GM19463 (cell line): ENCODE data around the gene SETD2.
"Not testable (repeated sequence)": the region's sequence is repeated elsewhere in the genome, so short reads cannot be mapped to it uniquely, and the experiment has no call there.

Source experiments
- ATAC-seq: cut with Tn5 transposase; IDR thresholded peaks from one replicate; pipeline ENCODE4 v1.9.1; 2021; ENCODE audit warnings: mild to moderate bottlenecking, moderate library complexity; ENCODE audit not compliant: unreplicated experiment

Gene SETD2

DNA sequence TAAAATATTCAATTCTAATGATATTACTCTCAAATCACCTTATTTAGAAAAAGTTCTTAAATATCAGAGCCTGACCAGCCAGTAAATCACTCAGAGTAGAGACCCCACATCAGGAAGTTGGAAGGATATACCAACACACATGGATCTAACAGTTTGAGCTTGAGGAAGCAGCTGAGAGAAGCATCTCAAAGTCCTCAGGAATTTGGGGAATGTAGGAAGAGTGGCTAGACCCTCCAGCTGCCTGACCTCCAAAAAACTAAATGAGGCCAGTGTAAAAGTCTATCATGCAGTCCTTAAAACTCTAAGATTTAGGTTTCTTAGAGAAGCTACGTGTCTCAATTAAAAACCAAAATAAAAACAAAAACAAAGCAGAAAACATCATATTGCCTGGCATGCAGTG lies 55.4 kb downstream of the SETD2 start:
- ATAC-seq, result no peak

DNA sequence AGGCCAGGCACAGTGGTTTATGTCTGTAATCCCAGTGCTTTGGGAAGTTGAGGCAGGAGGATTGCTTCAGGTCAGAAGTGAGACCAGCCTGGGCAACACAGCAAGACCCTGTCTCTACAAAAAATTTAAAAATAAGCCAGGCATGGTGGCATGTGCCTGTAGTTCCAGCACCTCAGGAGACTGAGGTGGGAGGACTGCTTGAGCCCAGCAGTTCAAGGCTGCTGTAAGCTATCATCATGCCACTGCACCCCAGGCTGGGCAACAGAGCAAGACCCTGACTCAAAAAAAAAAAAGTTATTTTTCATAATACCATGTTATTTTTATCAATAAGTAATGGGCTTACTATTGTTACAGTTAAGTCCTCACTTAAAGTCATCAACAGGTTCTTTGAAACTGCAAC lies 59.7 kb downstream of the SETD2 start:
- ATAC-seq, result no peak

DNA sequence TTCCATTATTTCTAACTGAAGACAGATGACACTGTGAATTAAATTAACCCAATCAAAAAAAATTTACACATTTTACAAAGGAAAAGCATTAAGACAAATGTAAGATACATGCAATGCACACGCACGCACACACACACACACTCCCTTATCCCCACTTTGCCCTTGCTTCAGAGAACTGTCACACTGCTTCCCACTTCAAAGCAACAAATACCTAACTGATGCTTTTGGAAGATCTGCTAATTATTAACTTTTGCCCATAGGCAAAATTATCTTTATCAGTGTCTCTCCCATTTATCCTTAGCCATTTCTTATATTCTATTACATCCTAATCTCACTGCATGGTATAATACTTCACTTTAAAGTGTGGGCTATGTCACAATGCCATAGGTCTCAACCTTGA lies 60.3 kb downstream of the SETD2 start:
- no peak for ATAC-seq

DNA sequence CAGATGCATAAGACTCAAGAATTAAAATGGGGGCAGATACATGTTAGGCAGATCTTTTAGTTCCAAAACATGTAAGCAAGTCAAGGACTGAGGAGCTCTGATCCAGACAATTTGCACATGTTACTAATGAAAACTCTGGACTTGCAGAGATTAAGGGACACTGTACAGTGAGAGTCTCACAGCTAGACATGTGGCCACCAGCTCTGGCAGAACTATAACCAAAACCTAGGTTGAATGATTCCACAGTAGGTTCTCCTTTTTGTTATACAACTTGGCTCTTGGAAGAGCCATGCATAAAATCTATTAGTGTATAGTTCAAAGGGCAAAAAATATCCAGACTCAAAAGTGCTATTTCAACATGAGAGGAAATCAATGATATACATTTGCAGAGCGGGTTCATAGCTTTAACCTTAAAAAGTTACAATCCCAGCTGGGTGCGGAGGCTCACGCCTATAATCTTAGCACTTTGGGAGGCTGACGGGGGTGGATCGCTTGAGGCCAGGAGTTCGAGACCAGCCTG lies 61.8 kb downstream of the SETD2 start:
- ATAC-seq, result no peak

DNA sequence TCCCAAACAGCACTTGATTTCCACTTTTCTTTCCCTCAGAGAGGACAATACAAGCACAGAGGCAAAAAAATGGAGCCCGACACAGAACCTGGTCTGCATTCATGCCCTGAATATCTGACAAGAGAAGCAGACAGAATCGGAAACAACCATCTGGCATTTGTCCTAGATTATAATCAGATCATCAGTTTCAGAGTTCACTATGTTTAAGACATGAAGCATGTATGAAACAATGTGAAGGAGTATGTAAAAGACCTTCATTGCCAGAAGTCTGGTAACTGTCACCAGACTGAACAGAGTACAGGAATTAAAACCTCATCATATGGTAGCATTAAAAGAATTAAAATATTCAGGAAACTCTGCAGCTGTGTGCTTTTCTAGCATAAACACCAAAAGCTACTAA lies 65.0 kb downstream of the SETD2 start:
- ATAC-seq, result no peak

DNA sequence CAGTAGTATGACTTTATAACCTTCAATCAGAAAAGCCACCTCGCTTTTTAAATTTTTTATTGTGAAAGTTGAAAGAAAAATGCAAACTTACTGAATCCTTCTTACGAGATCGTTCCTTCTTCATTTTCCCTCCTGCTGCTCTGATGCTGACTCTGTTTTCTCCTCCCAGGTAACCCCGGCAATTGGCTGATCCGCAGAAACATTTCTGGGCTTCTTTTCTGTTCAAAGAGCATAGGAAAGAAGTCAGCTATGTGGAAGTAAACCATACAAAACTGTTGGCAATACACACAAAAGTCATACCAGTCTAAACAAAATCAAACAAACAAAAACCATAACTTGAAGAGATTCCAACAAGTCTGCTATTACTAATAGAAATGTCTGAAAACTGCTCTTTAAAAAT lies 66.0 kb downstream of the SETD2 start:
- no peak for ATAC-seq

DNA sequence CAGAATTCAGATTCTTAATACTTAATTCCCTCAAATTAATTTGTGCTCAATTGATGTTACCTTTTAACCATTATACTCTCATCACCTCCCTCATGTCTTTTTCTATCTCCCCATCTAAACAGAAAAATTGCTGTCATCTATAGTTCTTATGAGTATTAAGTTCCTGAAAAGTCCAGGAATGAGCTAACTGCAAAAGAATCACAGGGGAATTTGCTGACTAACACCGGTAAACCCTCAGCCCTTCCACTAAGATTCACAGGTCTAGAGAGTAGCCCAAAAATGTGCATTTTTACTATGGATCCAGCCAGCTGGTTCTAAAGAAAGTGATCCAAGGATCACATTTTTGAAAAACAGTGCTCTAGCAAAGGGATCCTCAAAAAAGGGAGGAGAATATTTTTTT lies 67.0 kb downstream of the SETD2 start:
- ATAC-seq, result no peak

DNA sequence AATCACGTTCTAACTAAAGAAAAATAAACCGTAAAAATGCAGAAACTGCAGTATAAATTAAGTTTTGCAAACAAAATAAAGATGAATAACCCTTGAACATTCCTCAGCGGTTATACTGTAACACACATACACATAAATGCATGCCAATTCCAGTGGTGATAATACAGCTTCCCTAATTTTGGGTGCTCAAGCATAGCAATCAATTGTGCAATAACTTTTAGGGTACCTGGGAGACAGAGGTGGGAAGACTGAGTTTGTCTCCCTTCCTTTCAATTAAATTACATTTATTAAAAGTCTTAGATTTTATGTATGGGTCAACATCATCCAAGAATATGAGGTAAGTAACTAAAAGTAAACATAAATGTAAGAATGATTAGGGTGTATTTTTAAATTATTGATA lies 71.8 kb downstream of the SETD2 start:
- ATAC-seq, result no peak

DNA sequence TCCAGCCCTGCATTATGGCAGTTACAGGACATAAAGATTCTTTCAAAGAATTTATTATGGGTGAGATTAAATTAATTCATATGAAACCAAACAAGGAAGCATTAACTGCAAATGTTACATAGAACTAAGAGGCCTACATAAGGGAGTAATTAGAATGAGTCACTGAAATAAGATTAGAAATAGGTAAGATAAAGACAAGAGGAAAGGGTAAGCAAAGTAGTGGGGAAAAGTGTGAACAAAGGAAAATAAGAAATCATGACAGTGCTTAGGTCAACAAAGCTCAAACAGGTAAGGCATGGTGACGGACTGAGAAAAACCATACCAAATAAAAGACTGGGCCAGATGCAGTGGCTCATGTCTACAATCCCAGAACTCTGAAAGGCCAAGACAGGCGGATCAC lies 74.3 kb downstream of the SETD2 start:
- ATAC-seq, result no peak

DNA sequence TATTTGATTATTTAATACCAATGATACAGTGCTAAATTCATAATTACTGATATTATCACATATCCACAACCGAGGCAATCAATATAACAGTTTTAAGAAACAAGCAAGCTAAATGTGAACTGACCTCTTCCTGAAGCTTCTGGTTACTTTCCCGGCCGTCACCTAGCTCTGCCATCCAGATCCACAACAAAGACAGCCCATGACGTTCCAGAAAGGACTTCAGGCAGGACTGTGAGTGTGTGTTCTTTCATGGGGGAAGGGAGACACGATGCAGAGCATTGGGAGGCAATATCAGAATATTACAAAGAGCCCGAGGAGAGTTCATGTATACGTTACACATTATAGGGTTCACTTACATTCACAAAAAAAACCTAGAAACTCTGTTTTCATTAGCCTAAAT lies 77.8 kb downstream of the SETD2 start:
- no peak for ATAC-seq

DNA sequence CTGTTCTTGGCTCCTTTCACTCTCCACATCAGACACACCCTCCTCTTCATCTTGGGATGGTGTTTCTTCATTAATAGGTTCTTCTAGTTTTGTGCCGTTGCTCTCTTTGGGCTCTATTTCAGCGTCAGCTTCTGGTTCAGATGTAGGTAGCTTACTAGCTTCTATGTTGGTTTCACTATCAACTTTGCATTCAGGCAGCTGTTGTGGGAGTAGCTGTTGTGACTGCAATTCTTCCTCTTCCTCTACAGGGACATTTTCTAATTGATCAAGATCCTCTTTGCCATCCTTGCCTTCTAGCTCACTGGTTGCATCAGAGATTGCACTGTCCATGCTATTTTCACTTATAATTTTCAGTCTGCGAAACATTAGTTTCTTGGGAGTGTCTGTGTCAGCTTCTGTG lies 80.1 kb downstream of the SETD2 start:
- ATAC-seq, result peak; percentile 56

DNA sequence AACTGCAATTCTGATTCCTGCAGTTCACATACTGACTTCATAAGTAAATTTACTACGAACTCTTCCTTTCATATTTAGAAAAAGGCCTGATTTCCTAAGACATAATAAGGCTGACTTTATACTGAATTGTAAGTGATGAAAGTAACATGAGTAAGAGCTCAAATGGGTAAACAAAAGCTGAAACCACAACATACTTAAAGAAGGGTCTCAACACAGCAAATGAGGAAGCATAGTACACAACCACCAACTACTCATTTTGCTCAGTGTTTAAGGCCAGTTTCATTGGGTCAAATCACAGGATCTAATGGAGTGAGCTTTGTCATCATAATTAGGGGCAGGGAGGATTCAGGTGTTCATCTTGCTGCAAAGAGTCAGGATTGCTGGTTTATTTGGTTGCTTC lies 81.4 kb downstream of the SETD2 start:
- ATAC-seq, result no peak

DNA sequence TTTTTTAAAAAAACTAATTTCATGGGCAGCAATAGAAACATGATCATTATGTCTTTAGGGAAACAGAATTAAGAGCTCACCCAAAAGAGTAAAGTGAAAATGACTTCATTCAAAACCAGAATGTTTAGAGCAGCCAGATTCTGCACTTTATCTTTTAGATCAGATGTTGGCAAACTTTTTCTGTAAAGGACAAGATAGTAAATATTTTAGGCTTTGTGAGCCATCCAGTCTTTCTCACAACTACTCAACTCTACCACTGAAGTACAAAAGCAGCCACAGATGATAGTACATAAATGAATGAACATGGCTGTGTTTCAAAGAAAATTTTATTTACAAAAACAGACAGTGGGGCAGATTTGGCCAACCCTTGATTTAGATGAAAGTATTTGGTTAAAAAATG lies 84.5 kb downstream of the SETD2 start:
- ATAC-seq, result no peak

DNA sequence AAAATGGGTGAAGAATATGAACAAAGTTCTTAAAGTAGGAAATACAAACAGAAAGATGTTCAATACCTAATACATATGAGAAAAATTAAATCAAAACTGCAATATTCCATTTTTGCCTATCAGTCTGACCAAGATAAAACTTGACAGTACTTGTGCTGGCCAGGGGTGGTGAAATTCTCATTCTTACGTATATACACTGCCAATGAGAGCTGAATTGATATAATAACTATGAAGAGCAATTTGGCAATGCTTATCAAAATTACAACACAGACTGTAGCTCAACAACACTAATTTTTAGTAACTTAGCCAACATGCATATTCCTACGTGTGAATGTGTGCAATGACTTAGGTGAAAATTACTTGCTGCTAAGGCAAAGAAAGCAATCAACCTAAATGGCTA lies 90.2 kb downstream of the SETD2 start:
- ATAC-seq, result no peak

DNA sequence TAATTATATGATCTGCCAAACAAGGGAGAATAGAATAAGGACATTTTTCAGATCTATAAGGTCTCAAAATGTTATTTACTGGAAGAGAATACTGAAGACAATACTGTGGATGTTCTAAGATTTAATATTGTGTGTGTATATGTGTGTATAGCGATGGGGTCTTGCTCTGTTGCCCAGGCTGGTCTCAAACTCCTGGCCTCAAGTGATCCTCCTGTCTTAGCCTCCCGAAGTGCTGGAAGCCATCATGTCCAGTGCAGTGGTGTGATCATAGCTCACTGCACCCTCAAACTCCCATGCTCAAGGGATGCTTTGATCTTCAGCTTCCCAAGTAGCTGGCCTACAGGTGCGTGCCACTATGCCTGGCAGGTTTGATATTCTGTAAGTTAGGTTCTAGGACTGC lies 93.1 kb downstream of the SETD2 start:
- ATAC-seq, result no peak

DNA sequence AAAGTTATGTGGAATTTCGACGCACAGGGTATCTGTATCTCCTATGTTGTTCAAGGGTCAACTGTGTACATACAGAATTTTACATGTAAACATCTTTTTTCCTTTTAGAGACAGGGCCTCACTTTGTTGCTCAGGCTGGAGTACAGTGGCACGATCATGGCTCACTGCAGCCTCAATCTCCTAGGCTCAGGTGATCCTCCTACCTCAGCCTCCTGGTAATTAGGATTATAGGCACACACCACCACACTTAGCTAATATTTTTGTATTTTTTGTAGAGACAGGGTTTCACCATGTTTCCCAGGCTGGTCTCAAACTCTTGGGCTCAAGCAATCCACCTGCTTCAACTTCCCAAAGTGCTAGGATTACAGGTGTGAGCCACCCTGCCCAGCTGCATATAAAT lies 97.7 kb downstream of the SETD2 start:
- ATAC-seq, result not testable (repeated sequence)

DNA sequence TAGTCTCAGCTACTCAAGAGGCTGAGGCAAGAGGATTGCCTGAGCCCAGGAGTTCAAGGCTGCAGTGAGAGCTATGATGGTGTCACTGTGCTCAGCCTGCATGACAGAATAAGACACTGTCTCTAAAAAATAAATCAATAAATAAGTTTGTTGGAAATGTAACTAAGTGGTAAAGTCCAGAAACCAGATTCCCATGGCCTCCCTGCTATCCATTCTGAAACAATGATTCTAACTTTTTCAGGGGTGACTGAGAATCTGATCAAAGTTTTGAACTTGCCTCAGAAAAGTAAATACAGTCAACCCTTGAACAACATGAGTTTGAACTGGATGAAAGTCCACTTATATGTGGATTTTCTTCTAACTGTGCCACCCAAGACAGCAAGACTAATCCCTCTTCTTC lies 98.2 kb downstream of the SETD2 start:
- no peak for ATAC-seq

DNA sequence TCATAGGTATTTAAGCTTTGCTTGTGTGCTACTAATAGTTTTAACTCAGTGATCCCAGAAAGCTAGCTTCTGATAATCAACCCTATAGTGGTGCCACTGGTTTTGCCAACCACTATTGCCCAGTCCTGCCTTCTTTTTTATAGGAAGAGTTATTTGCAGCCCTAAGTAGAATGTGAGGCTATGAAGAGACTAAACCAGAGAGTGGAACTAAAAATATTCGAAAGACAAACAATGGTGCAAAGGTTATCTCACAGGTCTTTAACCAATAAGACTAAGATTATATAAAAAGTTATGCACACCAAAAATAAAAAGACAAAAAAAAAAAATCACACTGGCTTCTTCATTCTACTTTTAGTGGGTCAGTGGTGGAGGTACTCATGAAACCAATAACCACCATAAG lies 98.9 kb downstream of the SETD2 start:
- no peak for ATAC-seq

DNA sequence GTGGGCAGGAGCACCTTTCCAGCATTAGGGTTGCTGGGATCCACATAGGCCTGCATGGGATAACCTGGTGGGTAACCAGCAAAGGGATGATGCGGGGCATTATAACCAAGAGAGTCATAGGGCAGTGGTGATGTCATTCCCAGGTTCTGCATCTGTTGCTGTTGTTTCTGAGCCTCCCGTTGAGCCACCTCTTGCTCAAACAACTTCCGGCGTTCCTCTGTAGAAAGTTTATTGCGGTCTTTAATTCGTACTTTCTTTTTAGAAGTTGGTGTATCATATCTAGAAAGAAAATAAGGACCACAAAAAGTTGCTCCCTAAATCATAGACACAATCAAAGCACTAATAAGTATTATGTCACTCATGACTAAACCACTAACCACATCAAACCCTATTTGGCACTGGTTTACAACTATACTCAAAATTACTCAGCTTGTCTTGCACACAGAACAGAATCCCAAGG lies 106.7 kb downstream of the SETD2 start:
- no peak for ATAC-seq

DNA sequence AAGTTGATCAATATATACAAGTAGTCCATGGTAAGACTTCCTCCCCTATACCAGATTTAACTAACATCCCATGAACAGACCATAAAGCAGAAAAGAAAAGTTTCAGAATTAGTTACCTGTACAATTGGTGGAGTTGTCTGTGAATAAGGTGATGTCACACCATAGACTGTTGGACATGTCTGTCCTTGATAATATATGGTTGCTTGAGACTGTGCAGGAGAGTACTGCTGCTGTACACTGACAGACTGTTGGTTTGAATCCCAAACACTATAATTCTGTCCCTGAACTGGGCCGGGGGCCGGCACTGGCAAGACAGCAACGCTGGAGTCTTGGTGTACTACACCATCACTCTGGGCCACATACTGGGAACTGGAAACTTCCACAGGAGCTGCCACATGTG lies 107.2 kb downstream of the SETD2 start:
- ATAC-seq, result no peak

DNA sequence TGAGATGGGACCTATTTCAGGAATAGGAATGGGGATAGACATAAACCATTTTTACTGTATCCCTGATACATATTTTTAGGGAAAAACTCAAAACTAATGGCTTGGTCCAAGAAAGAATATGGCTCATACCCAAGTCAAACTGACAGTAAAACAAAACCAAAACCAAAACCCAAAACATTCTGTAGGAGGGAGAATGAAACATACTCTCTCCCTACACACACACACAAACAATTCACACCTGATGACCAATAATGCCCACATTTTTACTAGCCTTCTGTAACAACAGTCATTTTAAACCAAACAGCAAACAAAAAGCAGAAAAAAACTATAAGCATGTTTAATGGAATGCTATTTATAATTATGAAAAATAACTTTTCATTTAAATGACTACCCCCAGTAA lies 109.5 kb downstream of the SETD2 start:
- no peak for ATAC-seq

DNA sequence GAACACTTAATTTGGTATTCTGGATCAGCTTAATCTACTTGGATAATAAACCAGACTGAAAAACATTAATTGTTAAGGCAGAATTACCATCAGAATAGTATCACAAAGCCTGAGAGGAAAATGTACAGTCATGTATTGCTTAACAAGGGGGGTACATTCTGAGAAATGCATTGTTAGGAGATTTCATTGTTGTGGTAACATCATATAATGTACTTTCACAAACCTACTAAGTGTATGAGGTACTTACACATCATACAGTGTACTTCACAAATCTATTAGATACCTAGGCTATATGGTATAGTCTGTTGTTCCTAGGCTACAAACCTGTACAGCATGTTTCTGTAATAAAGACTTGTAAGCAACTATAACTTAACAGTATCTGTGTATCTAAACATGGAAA lies 116.2 kb downstream of the SETD2 start:
- no peak for ATAC-seq

DNA sequence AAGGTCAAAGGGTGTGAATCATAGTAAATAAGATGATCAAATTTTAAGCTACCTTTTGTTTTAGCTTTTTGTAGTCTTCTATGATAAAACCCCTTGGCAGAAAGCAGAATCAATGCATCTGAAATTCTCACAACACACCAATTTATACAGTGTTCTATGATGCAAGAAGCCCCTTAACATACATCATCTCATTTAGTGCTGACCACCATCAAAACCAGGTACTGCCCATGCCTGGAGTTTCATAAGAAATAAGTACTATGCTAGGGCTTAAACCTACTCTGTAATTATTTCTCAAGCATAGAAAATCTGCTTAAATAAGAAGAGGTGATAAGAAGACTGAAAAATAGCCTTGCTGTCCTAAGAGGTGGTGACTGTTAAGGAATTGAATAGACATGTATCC lies 116.8 kb downstream of the SETD2 start:
- no peak for ATAC-seq
